K562 (cell line): ENCODE results near the gene ATP5F1D. TPM values are rescaled to one million over a fixed set of nuclear protein-coding genes. Genes with fewer than 3 reads are reported as not detected.
A peak's percentile ranks its signal among the peaks of the same experiment; 100 is the strongest.

ENCODE experiments used
- E2F1 ChIP-seq: sonication (generic); formaldehyde crosslinking; IDR thresholded peaks from 2 replicates; pipeline ENCODE4 v1.8.1; 2023; ENCODE audit warnings: mild to moderate bottlenecking, missing genetic modification reagents, moderate library complexity
- FOSL1 ChIP-seq: fragments of 200-800 bp; sonication (Bioruptor generic); conservative IDR thresholded peaks from 2 replicates; pipeline ENCODE4 v1.6.1; 2016; ENCODE audit warnings: missing genetic modification characterization, missing compliant biosample characterization
- GATA2 ChIP-seq: sonication (generic); formaldehyde crosslinking; IDR thresholded peaks from 2 replicates; pipeline ENCODE4 v1.4.0; 2020; ENCODE audit warnings: mild to moderate bottlenecking, missing genetic modification reagents
- HDGF ChIP-seq: fragments of 450-650 bp; IDR thresholded peaks from 2 replicates; pipeline ENCODE4 v1.6.1; 2016
- HNRNPLL ChIP-seq: fragments of 200-400 bp; formaldehyde crosslinking; IDR thresholded peaks from 2 replicates; pipeline ENCODE4 v1.6.1; 2017; ENCODE audit warnings: low read length, low read depth, mild to moderate bottlenecking; ENCODE audit not compliant: poor library complexity, severe bottlenecking
- JUNB ChIP-seq: fragments of 450-650 bp; formaldehyde crosslinking; conservative IDR thresholded peaks from 2 replicates; pipeline ENCODE4 v1.4.0; 2020; ENCODE audit warnings: mild to moderate bottlenecking
- KAT7 ChIP-seq: sonication (generic); formaldehyde crosslinking; IDR thresholded peaks from 2 replicates; pipeline ENCODE4 v1.8.0; 2022; ENCODE audit warnings: missing genetic modification reagents, mild to moderate bottlenecking, borderline replicate concordance
- KLF6 ChIP-seq: fragments of 250-450 bp; sonication (Bioruptor Pico); IDR thresholded peaks from 2 replicates; pipeline ENCODE4 v1.4.0; 2020; ENCODE audit warnings: mild to moderate bottlenecking, moderate library complexity, borderline replicate concordance
- NEUROD1 ChIP-seq: fragments of 150-350 bp; IDR thresholded peaks from 2 replicates; pipeline ENCODE4 v1.6.1; 2014; ENCODE audit warnings: borderline replicate concordance, low read length, low read depth; ENCODE audit not compliant: partially characterized antibody
- NR2C1 ChIP-seq, 2 experiments: fragments of 450-650 bp; IDR thresholded peaks; 2 replicates each; pipeline ENCODE4 v1.6.1; 2017; ENCODE audit warnings: mild to moderate bottlenecking in 2 of 2, antibody characterized with exemption in 1 of 2, inconsistent platforms in 1 of 2, missing compliant biosample characterization in 1 of 2, missing genetic modification characterization in 1 of 2
- PCBP1 ChIP-seq: fragments of 200-400 bp; formaldehyde crosslinking; IDR thresholded peaks from 2 replicates; pipeline ENCODE4 v1.6.1; 2018; ENCODE audit warnings: mild to moderate bottlenecking, low read depth, low read length; ENCODE audit not compliant: poor library complexity, severe bottlenecking
- PRPF4 ChIP-seq: fragments of 200-400 bp; formaldehyde crosslinking; IDR thresholded peaks from one replicate; pipeline ENCODE4 v1.6.1; 2017; ENCODE audit warnings: low read length, low read depth, mild to moderate bottlenecking; ENCODE audit not compliant: insufficient read depth, poor library complexity, severe bottlenecking
- PYGO2 ChIP-seq: fragments of 450-650 bp; IDR thresholded peaks from 2 replicates; pipeline ENCODE4 v1.6.1; 2016; ENCODE audit warnings: mild to moderate bottlenecking, missing genetic modification characterization, moderate library complexity, missing compliant biosample characterization
- RBM14 ChIP-seq: fragments of 200-400 bp; formaldehyde crosslinking; IDR thresholded peaks from 2 replicates; pipeline ENCODE4 v1.6.1; 2018; ENCODE audit warnings: low read depth, mild to moderate bottlenecking, low read length, moderate library complexity, borderline replicate concordance; ENCODE audit not compliant: insufficient read depth
- SNIP1 ChIP-seq: fragments of 450-650 bp; IDR thresholded peaks from 2 replicates; pipeline ENCODE4 v1.7.1; 2017; ENCODE audit warnings: low read depth, mild to moderate bottlenecking
- TEAD2 ChIP-seq: fragments of 450-650 bp; IDR thresholded peaks from 2 replicates; pipeline ENCODE4 v1.6.1; 2016; ENCODE audit warnings: missing genetic modification characterization, control low read depth, missing compliant biosample characterization
- U2AF1 ChIP-seq: fragments of 200-400 bp; formaldehyde crosslinking; optimal IDR thresholded peaks from 2 replicates; pipeline ENCODE3; 2017; ENCODE audit warnings: mild to moderate bottlenecking, low read depth, low read length, moderate library complexity
- ZNF12 ChIP-seq: sonication (generic); formaldehyde crosslinking; IDR thresholded peaks from 2 replicates; pipeline ENCODE4 v1.4.0; 2020; ENCODE audit warnings: mild to moderate bottlenecking, missing genetic modification reagents
- ZNF124 ChIP-seq: sonication (generic); formaldehyde crosslinking; IDR thresholded peaks from 2 replicates; pipeline ENCODE4 v1.8.1; 2022; ENCODE audit warnings: missing genetic modification reagents
- ZNF212 ChIP-seq: fragments of 450-650 bp; formaldehyde crosslinking; IDR thresholded peaks from 2 replicates; pipeline ENCODE4 v1.4.0; 2020; ENCODE audit warnings: mild to moderate bottlenecking
- ZNF24 ChIP-seq: fragments of 450-650 bp; IDR thresholded peaks from 2 replicates; pipeline ENCODE4 v1.6.1; 2016
- ZNF311 ChIP-seq: fragments of 250-450 bp; sonication (Bioruptor Pico); IDR thresholded peaks from 2 replicates; pipeline ENCODE4 v1.4.0; 2020; ENCODE audit warnings: mild to moderate bottlenecking, moderate library complexity
- ZNF830 ChIP-seq: fragments of 250-450 bp; sonication (Bioruptor Pico); IDR thresholded peaks from 2 replicates; pipeline ENCODE4 v1.5.0; 2021; ENCODE audit warnings: mild to moderate bottlenecking
- polyA plus RNA-seq, 8 experiments: library from polyadenylated mRNA; depleted of rRNA in 4 of 8; stranded (reverse) in 5 of 8; unstranded in 3 of 8; fragments of >200 nt; fragmentation: Nextera tagmentation in 2 of 8; fragmentation: Illumina TruSeq in 1 of 8; extraction: Ambion mirVana in 2 of 8; extraction: Trizol in 1 of 8; gene quantifications; 2 replicates each; pipeline versions ENCODE4 v1.2.1 to v1.2.3, GENCODE V29; 2011 to 2014; ENCODE audit warnings: inconsistent platforms in 1 of 8, missing spikeins in 1 of 8
- total RNA-seq, 7 experiments: library from RNA; depleted of rRNA in 6 of 7; stranded (reverse); fragments of >200 nt in 6 of 7; fragmentation: Illumina TruSeq in 2 of 7; extraction: Trizol in 2 of 7; gene quantifications; 2 replicates each; pipeline versions ENCODE4 v1.2.1 to v1.2.3, GENCODE V29; 2011 to 2021; ENCODE audit warnings: low replicate concordance in 1 of 7

ATP5F1D gene
- total and polyA plus RNA-seq, 9 of the 15 experiments (the other 6 are each of a cell fraction or from before 2014, with no cell fraction given), result 3.9 to 409 (median 36.8) TPM

GRCh38 chr19:1254081-1254527, 12.6 kb downstream of the ATP5F1D start (continued):
- TF ChIP-seq HNRNPLL, result no peak
- no peak for TF ChIP-seq GATA2
- TF ChIP-seq ZNF311 (CRISPR knock-in tag), result no peak
- TF ChIP-seq E2F1 (CRISPR knock-in tag), result no peak
- TF ChIP-seq ZNF124 (CRISPR knock-in tag), result no peak
- TF ChIP-seq SNIP1, result no peak
- no peak for TF ChIP-seq ZNF12 (CRISPR knock-in tag)
- TF ChIP-seq FOSL1 (tag), result no peak
- no peak for TF ChIP-seq U2AF1
- no peak for TF ChIP-seq ZNF24
- TF ChIP-seq KAT7 (CRISPR knock-in tag), result no peak
- TF ChIP-seq KLF6 (CRISPR knock-in tag), result no peak
- TF ChIP-seq JUNB (CRISPR knock-in tag), result no peak
- no peak for TF ChIP-seq ZNF830 (CRISPR knock-in tag)
- no peak for TF ChIP-seq NEUROD1
- no peak for TF ChIP-seq HDGF
- TF ChIP-seq PYGO2 (tag), result no peak
- TF ChIP-seq TEAD2, result no peak
- TF ChIP-seq PCBP1, result no peak
- peak; percentile 27 for TF ChIP-seq PRPF4
- no peak for TF ChIP-seq NR2C1 (IDR thresholded peaks at IDR 0.05)
- TF ChIP-seq NR2C1 (tag; IDR thresholded peaks at IDR 0.05), result no peak
- TF ChIP-seq RBM14, result no peak
- TF ChIP-seq ZNF212 (CRISPR knock-in tag), result no peak
- TF ChIP-seq, all 486 proteins: peak for 7
